Activated effector memory CD4-positive, alpha-beta T cell treated with anti-CD3 and anti-CD28 coated beads, Interleukin-2, amount 50 U/mL, for 16 hours (primary cell): ENCODE data around the gene NLGN2.

Source experiments
- DNase-seq: peaks from one replicate; pipeline ENCODE4 v3.0.0-alpha.2; 2020

The NLGN2 gene

DNA sequence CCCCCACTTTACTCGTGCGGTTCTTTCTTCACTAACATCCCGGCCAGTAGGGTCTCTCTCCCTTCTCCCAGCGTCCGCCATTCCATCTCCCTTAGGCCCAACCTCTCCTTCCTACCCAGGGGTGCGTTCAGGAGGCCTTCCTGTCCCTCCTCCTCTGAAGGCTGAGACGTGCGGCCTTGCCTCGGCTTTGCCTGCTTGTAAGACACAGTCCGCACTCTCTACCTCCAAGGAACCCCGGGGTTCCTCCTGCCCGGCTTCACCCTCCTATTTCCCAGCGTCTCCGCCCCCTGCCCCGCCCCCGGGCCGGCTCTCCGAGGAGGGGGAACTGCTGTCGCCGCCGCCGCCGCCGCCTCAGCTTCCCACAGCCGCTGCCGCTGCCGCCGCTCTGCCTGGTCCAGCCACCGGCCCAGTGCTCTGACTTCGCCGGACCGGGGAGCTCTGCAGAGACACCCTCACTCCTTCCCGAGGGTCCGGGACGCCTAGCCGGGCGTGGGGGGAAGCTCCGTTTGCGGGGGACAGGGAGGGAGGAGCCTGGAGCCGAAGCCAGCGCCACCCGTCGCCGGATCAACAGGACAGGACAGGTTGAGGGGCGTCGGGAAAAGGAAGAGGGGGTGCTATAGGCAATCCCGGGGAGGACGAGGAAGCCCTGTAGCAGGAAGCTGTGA, 30.4 kb downstream of the NLGN2 start:
- DNase-seq: peak; percentile 80

DNA sequence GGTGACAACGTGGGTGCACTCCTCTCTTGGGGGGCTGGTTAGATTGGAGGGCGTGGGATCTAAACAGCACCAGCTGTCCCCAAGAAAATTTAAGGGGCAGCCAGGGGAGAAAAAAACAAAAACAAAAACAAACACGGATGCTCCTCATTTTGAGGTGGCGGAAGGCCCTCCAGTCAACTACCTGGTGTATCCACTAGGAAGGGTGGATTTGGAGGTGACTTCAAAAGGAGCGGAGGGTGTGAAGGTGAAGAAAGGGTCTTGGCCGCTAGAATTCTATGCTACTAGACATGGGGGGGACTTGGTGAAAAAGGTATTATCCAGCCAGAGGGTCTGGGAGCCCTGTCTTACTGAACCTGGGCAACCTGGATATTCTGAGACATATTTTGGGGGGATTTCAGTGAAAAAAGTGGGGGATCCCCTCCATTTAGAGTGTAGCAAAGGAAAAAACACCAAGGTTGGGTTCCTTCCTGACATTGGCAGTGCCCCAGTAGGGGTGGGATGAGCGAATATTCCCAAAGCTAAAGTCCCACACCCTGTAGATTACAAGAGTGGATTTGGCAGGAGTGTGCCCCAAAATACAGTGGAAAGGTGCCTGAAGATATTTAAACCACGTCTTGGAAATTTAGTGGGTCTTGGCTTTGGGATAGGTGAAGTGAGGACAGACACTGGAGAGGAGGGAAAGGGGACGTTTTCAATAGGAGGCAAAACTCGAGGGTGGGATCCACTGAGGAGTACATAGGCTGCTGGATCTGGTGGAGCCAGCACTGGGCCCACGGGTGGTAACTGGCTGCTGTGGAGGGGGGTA, 31.2 kb downstream of the NLGN2 start:
- no peak for DNase-seq

DNA sequence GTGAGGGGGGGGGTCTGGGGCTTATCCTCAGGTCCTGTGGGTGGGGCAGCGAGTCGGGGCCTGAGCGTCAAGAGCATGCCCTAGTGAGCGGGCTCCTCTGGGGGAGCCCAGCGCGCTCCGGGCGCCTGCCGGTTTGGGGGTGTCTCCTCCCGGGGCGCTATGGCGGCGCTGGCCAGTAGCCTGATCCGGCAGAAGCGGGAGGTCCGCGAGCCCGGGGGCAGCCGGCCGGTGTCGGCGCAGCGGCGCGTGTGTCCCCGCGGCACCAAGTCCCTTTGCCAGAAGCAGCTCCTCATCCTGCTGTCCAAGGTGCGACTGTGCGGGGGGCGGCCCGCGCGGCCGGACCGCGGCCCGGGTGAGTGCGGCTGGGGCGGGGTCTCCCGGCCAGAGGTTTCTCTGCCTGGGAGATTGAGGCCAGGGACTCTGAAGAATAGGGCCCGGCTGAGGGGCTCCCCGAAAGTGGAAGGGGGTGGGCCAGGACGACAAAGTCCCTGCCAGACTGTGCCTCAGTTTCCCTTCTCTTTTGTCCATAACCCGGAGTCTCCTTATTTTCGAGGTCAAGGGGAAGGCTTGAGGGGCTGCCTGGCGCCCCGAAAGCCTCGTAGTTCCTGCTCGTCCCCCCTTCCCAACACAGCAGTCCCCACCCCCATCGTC, 31.9 kb downstream of the NLGN2 start, which contains the start of gene FGF11:
FGF11 (plus strand) TSS at position 51 of the 651 bp plus-strand sequence; CDS start at position 160, 109 bp downstream.
- no peak for DNase-seq

DNA sequence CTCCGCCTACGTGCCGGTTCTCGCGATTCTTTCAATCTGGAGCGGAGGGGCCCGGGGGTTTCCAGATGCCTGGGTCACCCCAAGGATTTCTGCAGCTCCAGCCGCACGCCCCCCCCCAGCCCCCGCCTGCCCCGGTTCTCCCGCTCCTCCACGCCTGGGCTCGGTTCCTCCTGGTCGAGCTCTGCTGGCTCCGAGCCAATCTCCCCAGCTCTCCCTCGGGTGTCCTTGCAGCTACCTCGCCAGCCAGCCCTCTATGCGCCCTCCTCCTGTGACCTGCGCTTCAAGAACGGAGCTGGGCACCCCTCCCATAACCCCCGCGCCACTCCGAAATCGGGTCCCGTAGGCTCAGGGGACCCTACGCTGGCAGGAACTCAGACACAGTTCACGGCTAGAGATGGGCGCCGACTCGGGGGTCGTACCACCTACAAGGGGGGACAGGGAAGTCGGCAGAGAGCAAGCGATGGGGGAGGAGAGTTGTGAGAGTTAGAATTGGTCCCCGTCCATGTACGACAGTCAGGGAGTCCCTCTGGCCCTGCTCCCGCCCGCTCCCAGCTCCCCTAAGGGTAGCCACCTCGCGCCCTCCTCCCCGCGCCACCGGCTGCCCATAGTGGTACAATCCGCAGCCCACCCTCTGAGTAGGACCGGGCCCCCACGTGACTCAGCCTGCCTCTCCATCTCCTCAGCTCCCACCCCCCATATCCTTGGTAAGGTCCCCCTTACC, 32.6 kb downstream of the NLGN2 start:
- peak; percentile 71 for DNase-seq

DNA sequence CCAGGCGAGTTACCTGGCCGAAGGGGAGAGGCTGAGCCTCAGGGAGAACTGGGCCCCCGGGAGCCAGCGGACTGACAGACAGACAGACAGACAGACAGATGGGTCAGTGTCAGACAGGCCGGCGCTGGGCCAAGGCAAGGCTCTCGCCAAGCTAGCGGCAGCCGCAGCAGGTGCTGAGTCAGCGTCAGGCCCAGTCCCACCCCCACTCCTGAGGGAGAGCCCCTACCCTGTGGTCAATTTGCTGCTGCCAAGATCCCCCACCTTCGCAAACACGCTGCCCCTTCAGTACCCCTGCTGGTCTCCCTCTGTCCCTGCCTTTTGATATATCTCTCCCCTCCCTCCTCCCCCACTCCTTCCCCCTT, 33.2 kb downstream of the NLGN2 start:
- DNase-seq: no peak

DNA sequence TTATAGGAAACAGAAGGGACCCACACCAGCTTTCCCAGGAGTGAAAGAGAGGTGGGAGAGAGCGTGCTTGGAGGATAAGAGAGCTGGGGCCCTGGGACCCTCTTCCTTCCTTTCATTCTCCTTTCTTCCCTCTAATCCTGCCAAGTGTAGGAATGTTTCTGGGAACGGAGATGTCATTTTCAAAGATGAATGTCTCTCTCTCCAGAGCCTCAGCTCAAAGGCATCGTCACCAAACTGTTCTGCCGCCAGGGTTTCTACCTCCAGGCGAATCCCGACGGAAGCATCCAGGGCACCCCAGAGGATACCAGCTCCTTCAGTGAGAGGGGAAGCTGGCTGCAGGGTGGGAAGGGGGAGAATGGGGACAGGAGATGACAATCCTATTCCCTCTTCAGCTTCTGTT, 33.6 kb downstream of the NLGN2 start:
- DNase-seq: no peak

DNA sequence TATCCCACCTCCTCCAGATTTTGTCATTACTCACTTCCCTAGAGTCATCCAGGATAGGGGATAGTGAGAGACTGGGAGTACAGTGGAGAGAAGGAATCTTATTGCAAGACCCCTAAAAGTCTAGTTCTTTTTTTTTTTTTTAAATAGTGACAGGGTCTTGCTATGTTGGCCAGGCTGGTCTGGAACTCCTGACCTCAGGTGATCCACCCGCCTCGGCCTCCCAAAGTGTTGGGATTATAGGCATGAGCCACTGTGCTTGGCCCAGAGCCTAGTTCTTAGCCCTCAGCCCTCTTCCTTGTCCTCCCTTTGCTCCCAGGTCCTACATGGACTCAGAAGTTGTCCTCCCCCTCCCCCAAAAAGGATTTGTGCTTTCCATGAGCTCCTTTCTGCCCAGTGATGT, 34.5 kb downstream of the NLGN2 start:
- DNase-seq: no peak

DNA sequence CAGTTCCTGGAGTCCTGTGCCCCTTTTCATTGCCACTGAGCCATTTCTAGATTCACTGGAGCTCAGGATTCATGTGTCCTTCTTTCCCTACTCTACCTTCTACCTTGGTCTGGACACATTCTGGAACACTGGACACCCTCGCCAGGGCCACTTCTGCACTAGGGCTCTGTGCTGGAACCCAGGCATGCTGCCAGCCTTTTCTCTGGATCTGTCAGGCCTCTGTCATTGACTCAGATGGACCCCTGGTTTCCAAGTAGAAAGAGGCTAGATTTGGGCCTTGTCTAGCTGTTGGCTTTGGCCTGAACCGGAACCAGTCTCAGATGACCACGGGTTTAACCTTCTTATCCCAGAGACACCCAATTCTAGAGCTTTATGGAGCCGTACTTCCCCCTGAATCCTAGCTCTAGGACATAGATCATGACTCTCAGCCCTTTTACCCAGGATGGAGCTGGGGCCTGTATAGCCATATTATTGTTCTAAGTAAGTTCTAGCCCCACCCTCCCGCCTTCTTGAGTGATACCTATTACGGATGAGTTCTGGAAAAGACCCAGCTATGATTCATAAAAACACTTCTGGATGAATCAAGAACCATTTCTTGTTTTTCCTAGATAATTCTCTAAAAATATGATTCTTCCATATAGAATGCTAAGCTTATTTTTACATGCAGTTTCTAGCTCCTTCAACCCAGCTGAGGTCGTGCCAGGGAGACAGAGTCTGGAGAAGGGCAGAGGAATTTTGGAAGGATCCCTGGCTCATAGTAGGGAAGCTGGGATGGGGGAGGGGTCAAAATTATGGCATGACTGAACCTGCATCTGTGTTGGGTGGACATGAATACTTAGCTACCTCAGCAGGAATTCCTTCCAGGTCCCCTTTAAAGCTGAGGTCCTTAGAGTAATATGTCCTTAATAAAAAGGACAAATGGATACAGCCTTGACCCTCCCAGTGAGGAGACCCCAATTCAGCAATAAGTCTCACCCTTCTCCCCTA, 36.1 kb downstream of the NLGN2 start:
- DNase-seq: no peak

DNA sequence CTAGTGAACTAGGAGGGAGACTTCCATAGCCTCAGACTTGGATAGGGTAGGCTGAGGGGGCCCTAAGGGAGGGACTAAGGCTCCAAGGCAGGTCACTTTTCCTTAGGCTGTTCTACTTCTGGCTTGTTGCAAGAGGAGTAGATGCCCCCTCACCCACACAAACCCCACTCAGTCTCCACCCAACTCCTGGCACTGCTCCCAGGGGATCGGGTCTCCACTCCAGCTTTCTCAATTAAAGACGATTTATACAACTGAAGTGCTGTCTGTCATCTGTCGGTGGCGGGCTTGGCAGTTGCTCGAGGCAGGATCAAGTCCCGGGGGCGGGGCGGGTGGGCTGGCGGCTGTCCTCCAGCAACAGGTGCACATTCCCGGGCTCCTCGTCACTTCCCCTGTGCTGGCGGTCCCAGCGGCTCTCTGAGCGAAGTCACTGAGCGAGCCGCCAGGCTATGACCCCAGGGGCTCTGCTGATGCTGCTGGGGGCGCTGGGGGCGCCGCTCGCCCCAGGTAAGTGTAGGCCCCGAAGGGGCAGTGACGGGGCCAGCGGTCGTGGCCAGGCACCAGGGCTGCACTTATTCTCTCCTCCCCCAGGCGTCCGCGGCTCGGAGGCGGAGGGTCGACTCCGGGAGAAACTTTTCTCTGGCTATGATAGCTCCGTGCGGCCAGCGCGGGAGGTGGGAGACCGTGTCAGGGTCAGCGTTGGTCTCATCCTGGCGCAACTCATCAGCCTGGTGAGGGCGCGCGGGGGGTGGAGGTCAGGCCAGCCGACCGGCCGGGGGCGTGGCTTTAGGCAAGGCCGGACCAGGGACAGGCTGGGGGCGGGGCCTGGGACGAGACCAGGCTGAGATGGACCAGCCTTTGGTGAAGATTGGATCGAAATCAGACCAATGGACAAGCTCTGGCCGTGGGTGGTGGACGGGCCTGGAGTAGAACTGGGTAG, 37.3 kb downstream of the NLGN2 start, which contains the start of gene CHRNB1:
CHRNB1 (plus strand) TSS at position 380 of the 937 bp plus-strand sequence; CDS start at position 447, 67 bp downstream.
- DNase-seq: no peak

DNA sequence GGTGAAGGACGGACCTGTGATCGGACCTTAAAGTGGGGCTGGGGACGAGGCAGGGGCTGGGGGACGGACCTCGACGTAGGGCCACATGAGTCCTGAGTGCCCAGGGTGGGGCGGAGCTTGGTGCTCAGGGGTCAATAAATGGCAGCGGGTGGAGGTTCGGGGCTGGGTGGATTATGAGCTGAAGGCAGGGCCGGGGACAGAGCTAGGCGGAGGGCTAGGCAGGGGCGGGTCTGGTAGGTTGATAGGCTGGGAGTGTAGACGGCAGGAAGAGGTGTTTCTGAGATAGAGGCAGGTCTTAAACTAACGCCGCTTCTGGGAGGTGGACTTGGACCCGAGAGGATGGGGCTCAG, 37.9 kb downstream of the NLGN2 start:
- peak; percentile 73 for DNase-seq

DNA sequence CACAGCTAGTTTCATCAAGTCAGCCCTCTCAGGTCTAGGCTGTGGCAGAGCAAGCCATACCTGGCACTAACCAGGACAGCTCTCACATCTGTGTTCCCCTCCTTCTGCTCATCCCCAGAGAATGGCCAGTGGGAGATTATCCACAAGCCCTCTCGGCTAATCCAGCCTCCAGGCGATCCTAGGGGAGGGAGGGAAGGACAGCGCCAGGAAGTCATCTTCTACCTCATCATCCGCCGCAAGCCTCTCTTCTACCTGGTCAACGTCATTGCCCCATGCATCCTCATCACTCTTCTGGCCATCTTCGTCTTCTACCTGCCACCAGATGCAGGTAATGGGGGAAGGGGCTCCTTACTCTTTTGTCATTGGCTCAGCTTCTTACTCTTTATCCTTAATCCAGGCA, 40.8 kb downstream of the NLGN2 start:
- no peak for DNase-seq

DNA sequence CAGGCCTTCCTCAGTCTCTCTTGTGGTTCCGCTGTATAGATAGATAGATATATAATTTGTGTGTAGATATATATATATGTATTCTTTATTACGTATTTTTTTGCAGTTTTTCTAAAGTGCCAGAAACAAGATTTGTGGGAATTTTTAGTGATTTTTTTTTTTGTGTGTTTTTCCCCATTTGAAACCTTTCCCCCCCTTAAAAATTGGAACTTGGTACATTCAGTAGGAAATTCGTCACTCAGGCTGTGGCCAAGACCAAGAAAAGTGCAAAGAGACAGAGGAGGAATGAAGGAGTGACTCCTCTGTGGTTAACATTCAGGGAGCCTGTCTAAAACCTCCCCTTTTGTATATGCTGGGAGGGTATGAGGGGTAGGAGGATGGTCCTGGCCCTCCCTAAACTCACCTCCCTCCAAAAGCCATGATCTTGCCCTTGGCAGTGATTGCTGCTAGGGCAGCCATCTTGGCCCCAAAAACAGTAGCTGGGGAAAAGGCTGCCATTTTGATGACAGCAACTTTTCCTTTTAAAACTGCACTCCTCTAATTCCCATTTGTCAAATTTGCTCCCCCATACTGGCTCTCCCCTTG, 52.4 kb downstream of the NLGN2 start:
- DNase-seq: no peak

DNA sequence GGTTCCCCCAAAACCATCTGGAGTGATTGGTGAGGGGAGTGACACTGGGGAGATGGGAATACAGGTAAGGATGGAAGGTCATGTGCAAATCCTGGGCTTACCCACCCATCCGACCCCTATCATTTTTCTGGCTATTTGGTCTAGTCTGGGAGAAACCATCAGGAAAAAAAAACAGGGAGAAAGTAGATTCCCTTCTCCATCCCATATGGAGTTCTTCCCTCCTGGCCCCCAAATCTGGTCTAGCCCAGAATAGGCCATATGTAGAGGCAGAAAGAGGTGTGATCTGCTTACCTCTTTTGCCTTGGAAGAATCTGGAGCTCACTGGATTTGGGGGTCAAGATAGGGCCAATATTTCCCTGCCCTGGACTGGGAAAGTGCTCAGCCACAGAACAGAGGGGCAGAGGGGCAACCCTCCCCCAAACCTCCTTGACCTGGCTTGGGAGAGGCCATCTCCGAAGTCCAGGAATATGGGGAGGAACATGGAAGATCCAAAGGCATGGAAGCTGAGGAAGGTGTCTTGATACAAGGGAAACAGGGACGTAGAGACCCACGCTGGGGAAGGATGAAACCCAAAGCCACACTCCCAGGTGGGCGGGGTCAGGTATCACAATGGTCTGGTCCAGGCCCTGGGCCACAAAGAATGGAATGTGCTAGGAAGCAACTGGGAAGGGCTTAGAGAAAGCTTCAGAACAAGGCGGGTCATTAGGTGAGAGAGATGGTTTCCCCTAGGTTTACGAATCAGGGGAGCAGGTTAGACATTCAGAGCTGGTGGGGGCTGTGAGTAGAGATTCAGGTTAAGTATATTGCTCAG, 53.4 kb downstream of the NLGN2 start:
- no peak for DNase-seq

DNA sequence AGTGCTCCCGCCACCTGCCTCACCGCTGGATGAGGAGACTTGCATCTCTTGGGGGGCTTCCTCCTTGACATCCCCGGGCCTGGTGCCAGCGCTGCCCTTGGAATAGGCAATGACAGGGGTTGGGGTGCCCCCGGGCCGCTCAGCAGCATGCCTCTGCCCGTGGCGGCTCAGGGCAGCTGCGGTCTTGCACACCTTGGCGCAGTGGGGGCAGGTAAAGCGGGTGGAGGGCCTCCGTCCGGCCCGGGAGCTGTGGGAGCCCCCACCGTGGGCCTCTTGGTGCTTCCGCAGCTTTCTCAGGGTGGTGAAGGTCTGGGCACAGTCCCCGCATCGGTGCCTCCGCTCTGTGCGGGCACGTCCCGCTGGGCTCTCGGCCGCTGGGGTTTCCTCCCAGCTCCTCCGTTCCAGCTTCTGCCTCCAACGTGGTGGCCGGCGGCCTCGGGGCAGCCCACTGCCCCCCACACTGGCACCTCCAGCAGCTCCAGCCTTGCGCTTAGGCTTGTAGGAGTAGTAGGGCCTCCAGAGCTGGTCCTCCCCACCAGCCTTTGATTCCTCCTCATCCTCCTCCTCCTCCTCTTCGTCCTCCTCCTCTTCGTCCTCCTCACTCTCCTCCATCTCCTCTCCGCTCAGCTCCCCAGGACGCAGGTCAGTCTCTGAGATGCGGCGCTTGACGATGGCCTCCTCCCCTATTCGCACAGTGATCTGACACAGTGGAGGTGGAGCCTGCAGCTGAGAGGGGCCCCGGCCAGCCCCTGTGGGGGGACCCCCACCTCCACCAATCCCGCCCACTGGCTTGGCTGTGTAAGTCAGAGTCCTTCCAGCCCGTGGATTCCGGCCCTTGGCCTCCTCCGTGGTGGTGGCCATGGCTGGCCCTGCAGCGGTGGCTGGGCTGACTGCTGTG, 55.1 kb downstream of the NLGN2 start:
- no peak for DNase-seq

DNA sequence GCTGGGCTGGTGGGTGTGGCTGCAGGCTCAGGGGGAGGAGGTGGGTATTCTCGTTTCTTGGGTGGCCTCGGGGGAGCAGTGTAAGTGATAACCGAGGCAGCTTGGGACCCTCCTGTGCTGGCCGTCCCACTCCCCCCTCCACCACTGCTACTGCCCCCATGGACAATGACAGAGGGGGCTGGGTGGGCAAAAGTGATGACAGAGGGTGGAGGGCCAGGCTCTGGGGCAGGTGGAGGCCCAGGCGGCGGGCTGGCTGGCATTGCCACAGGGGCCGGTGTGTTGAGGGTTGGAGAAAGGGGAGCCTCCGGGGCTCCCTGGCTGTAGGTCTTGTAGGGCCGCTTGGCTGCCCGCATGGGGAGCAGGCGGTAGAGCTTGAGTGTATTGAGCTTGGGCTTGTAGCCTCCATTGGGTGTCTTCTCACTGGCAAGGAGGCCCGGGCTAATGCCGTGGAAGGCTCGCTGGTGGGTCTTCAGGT, 55.8 kb downstream of the NLGN2 start:
- no peak for DNase-seq

DNA sequence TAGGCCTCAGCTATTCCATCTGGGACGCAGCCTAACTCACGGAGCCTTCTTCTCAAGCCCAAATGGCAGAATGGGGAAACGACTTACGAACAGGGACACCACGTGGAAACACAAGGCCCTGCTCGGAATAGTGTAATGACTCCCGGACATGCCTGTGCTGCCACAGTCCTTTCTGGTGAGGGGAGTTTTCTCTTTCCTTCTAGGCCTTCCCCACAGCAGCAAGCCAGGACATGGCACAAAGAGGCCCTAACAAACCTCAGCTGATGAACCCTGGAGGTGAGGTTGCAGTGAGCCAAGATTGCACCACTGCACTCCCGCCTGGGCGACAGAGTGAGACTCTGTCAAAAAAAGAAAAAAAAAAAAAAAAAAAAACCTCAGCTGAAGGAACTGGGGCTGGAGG, 56.4 kb downstream of the NLGN2 start:
- DNase-seq: no peak

DNA sequence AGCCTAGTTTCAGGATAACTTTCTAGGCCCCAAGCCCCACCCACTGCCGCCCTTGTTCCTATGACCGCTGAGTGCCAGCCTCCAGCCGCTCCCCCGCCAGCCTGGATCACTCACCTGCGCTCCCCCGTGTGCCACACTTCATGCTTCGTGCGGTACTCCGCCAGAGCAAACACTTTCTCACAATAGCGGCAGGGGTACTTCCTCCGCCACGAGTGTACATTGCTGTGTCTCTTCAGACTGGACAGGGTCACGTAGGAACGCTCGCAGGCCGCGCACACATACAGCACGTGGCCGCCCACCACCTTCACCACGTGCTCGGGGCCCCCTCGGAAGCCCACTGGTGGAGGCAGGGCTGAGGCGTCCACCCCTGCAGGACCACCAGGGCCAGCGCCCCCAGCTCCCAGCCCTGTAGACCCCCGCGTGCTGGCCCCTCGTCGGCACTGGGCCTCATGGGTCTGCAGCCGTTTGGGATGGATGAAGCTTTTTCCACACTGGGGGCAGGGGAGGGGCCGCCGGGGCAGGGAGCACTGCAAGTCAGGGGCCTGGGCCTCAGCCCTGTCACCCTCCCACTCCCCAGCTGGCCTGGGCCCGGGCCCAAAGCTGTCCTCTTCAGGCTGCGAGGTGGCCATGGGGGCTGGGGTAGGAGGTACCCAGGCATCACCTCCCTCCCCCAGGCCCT, 58.1 kb downstream of the NLGN2 start:
- DNase-seq: no peak

DNA sequence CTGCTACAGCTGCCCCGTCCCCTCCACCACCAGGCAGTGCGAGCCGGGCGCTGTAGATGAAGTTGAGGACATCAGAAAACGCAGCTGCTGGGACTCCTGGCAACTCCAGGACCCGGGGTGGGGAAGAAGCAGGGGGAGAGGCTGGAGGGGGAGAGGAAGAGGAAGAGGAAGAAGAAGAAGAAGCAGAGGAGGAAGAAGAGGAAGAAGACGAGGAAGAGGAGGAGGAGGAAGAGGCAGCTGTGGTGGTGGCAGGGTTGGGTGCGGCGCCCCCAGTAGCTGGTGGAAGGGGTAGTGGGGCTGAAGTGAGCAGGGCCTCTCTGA, 58.6 kb downstream of the NLGN2 start:
- DNase-seq: no peak
